GM23338 (cell line): ENCODE data around the gene COL6A1. TPM values are rescaled to one million over a fixed set of nuclear protein-coding genes. Genes with fewer than 3 reads are reported as not detected.
"Not testable (repeated sequence)": the region's sequence is repeated elsewhere in the genome, so short reads cannot be mapped to it uniquely, and the experiment has no call there.

Experiments
- ATAC-seq: fragments of 200-7000 bp; cut with Tn5 transposase; 3 replicates; pipeline ENCODE4 v1.9.1; 2020
- DNase-seq: peaks from one replicate; pipeline ENCODE4 v3.0.0-alpha.2; 2015; ENCODE audit warnings: low spot score
- H2AFZ ChIP-seq: fragments of 200-600 bp; sonication (generic); 2 replicates; pipeline ENCODE4 v1.8.0; 2016; ENCODE audit warnings: antibody characterized with exemption, mild to moderate bottlenecking, moderate library complexity
- H3F3A ChIP-seq: fragments of 200-600 bp; sonication (generic); replicated peaks from 2 replicates; pipeline ENCODE4 v1.8.0; 2017; ENCODE audit warnings: antibody characterized with exemption, mixed run types, low read depth
- H3K27ac ChIP-seq: fragments of 200-600 bp; sonication (generic); 2 replicates; pipeline ENCODE4 v1.6.1; 2016; ENCODE audit warnings: low read depth
- H3K27me3 ChIP-seq: fragments of 200-600 bp; sonication (generic); 2 replicates; pipeline ENCODE4 v1.8.0; 2016; ENCODE audit warnings: mild to moderate bottlenecking, mixed run types, moderate library complexity; ENCODE audit not compliant: insufficient read depth
- H3K36me3 ChIP-seq: fragments of 200-600 bp; sonication (generic); 2 replicates; pipeline ENCODE4 v1.8.0; 2016; ENCODE audit warnings: mild to moderate bottlenecking; ENCODE audit not compliant: insufficient read depth
- H3K4me1 ChIP-seq: fragments of 200-600 bp; sonication (generic); 2 replicates; pipeline ENCODE4 v1.8.0; 2016; ENCODE audit warnings: mild to moderate bottlenecking, moderate library complexity; ENCODE audit not compliant: insufficient read depth
- H3K4me2 ChIP-seq: fragments of 200-600 bp; sonication (generic); 2 replicates; pipeline ENCODE4 v1.7.1; 2017; ENCODE audit warnings: mixed run types
- H3K4me3 ChIP-seq: fragments of 200-600 bp; sonication (generic); 2 replicates; pipeline ENCODE4 v1.6.1; 2016; ENCODE audit warnings: mixed run types
- H3K79me2 ChIP-seq: fragments of 200-600 bp; sonication (generic); replicated peaks from 2 replicates; pipeline ENCODE4 v1.8.0; 2017; ENCODE audit warnings: mild to moderate bottlenecking; ENCODE audit not compliant: insufficient read depth
- H3K9me2 ChIP-seq: fragments of 200-600 bp; sonication (generic); 2 replicates; pipeline ENCODE4 v1.8.0; 2017; ENCODE audit not compliant: insufficient read depth
- H4K20me1 ChIP-seq: fragments of 200-600 bp; sonication (generic); replicated peaks from 2 replicates; pipeline ENCODE4 v1.8.0; 2017; ENCODE audit warnings: mild to moderate bottlenecking; ENCODE audit not compliant: insufficient read depth
- H3K27ac Mint-ChIP-seq: 2 replicates; pipeline ENCODE4 v1.8.0; 2020; ENCODE audit warnings: inconsistent platforms, mild to moderate bottlenecking, moderate library complexity, mixed read lengths
- H3K27me3 Mint-ChIP-seq: 3 replicates; pipeline ENCODE4 v1.8.0; 2022; ENCODE audit warnings: low read depth, mild to moderate bottlenecking, moderate library complexity, mixed read lengths, inconsistent platforms; ENCODE audit not compliant: insufficient read depth, poor library complexity
- H3K36me3 Mint-ChIP-seq: 3 replicates; pipeline ENCODE4 v1.8.0; 2021; ENCODE audit warnings: low read depth, mild to moderate bottlenecking, inconsistent platforms, moderate library complexity, mixed read lengths
- H3K4me1 Mint-ChIP-seq: 3 replicates; pipeline ENCODE4 v1.8.0; 2020; ENCODE audit warnings: mild to moderate bottlenecking, inconsistent platforms, mixed read lengths
- H3K4me3 Mint-ChIP-seq: 3 replicates; pipeline ENCODE4 v1.8.0; 2021; ENCODE audit warnings: moderate library complexity, mild to moderate bottlenecking, inconsistent platforms, mixed read lengths
- H3K9me3 Mint-ChIP-seq: 3 replicates; pipeline ENCODE4 v1.8.0; 2020; ENCODE audit warnings: moderate library complexity, mild to moderate bottlenecking, inconsistent platforms, mixed read lengths
- CREB1 ChIP-seq: fragments of 250-450 bp; sonication (Bioruptor Pico); IDR thresholded peaks from 2 replicates; pipeline ENCODE4 v1.5.0; 2020; ENCODE audit warnings: low read depth, mild to moderate bottlenecking, moderate library complexity
- CTCF ChIP-seq, 2 experiments: fragments of 200-600 bp in 1 of 2; sonication (generic) in 1 of 2; conservative IDR thresholded peaks; 2 replicates each; pipeline versions ENCODE4 v1.5.1 to v1.6.1; 2016 to 2017; ENCODE audit warnings: antibody characterized with exemption in 2 of 2, low read depth in 2 of 2, mild to moderate bottlenecking in 2 of 2, moderate library complexity in 1 of 2
- ETS1 ChIP-seq: IDR thresholded peaks from 2 replicates; pipeline ENCODE4 v1.6.1; 2016; ENCODE audit warnings: antibody characterized with exemption
- EZH2phosphoT487 ChIP-seq: fragments of 200-600 bp; sonication (generic); IDR thresholded peaks from one replicate; pipeline ENCODE4 v1.8.1; 2018; ENCODE audit warnings: antibody characterized with exemption; ENCODE audit not compliant: unreplicated experiment
- JUNB ChIP-seq: IDR thresholded peaks from one replicate; pipeline ENCODE4 v1.6.1; 2016; ENCODE audit warnings: antibody characterized with exemption; ENCODE audit not compliant: unreplicated experiment
- NANOG ChIP-seq: IDR thresholded peaks from 2 replicates; pipeline ENCODE4 v1.6.1; 2016; ENCODE audit warnings: antibody characterized with exemption, borderline replicate concordance
- POLR2AphosphoS5 ChIP-seq: IDR thresholded peaks from 2 replicates; pipeline ENCODE4 v1.6.1; 2016; ENCODE audit warnings: antibody characterized with exemption, low read depth
- REST ChIP-seq: IDR thresholded peaks from one replicate; pipeline ENCODE4 v1.6.1; 2018; ENCODE audit warnings: antibody characterized with exemption; ENCODE audit not compliant: unreplicated experiment
- ZNF114 ChIP-seq: fragments of 250-450 bp; sonication (Bioruptor Pico); IDR thresholded peaks from 2 replicates; pipeline ENCODE4 v1.5.0; 2020; ENCODE audit warnings: mild to moderate bottlenecking, moderate library complexity
- ZNF331 ChIP-seq: fragments of 250-450 bp; sonication (Bioruptor Pico); IDR thresholded peaks from 2 replicates; pipeline ENCODE4 v1.5.0; 2020; ENCODE audit warnings: low read depth, mild to moderate bottlenecking, moderate library complexity
- polyA plus RNA-seq: library from polyadenylated mRNA; unstranded; fragments of >200 nt; fragmentation: Nextera tagmentation; extraction: Ambion mirVana; gene quantifications from 2 replicates; pipeline ENCODE4 v1.2.1, GENCODE V29; 2016
- total RNA-seq: library from RNA; depleted of rRNA; stranded (reverse); fragments of >200 nt; shearing (Covaris generic); gene quantifications from 2 replicates; pipeline ENCODE4 v1.2.3, GENCODE V29; 2014

Gene COL6A1
- total and polyA plus RNA-seq, 2 experiments from 2014 or later = 76.0 to 180 TPM

- no peak for TF ChIP-seq ETS1
- no peak for TF ChIP-seq CREB1 (CRISPR knock-in tag)
- no peak for TF ChIP-seq EZH2phosphoT487
- no peak for TF ChIP-seq JUNB
- no peak for TF ChIP-seq REST
- TF ChIP-seq ZNF114 (CRISPR knock-in tag) = no peak
Measured at GRCh38 chr21:46046471-46046870, 64.9 kb downstream of the COL6A1 start (continued).

GRCh38 chr21:46046906-46047305, 65.3 kb downstream of the COL6A1 start:
- H3K27ac Mint-ChIP-seq, ATAC-seq, H3K27me3 Mint-ChIP-seq, H3K4me2 ChIP-seq, H3K36me3 ChIP-seq, H3K4me3 Mint-ChIP-seq, H3K36me3 Mint-ChIP-seq, H3F3A ChIP-seq, H3K9me2 ChIP-seq, H3K9me3 Mint-ChIP-seq, H3K4me3 ChIP-seq, DNase-seq, H4K20me1 ChIP-seq, H2AFZ ChIP-seq, H3K27ac ChIP-seq, H3K27me3 ChIP-seq, H3K79me2 ChIP-seq: not testable (repeated sequence)
- H3K4me1 Mint-ChIP-seq = peaks cover 11% of the 10 kb centered on the region
- H3K4me1 ChIP-seq = peaks cover 15% of the 10 kb centered on the region

- no peaks in the 10 kb centered on the region for H3K36me3 ChIP-seq
- Mint-ChIP-seq H3K4me3 (no peak overlapping the region; the same call in 2 of the 3 replicates), H3K9me3 (no peaks in the 10 kb centered on the region; the same call in 2 of the 3 replicates), H3K27ac (peak overlapping the region; percentile 38), H3K4me1 (peaks cover 3% of the 10 kb centered on the region), H3K36me3 (peaks cover under 1% of the 10 kb centered on the region; the same call in 1 of the 3 replicates), H3K27me3 (no peaks in the 10 kb centered on the region)
- no peaks in the 10 kb centered on the region for H3K9me2 ChIP-seq
- peaks cover 11% of the 10 kb centered on the region; the same call in 1 of the 2 replicates for H3K4me1 ChIP-seq
- H3K4me3 ChIP-seq = no peak overlapping the region
- peak overlapping the region; percentile 66; the same call in 1 of the 2 replicates for H3K27ac ChIP-seq
- H3K79me2 ChIP-seq = no peaks in the 10 kb centered on the region
- ATAC-seq (peak; percentile 53), DNase-seq (peak; percentile 46)
- peak overlapping the region; percentile 76 for H2AFZ ChIP-seq
- no peaks in the 10 kb centered on the region for H4K20me1 ChIP-seq
- peak overlapping the region; percentile 63; the same call in 1 of the 2 replicates for H3K4me2 ChIP-seq
- 0 out of 2 replicates have a peak, but pooled peaks cover 3% of the 10 kb centered on the region for H3F3A ChIP-seq
- H3K27me3 ChIP-seq = no peaks in the 10 kb centered on the region
- no peak for TF ChIP-seq CREB1 (CRISPR knock-in tag)
- no peak for TF ChIP-seq JUNB
- no peak for TF ChIP-seq ZNF331 (CRISPR knock-in tag)
- no peak for TF ChIP-seq CTCF (conservative IDR thresholded peaks at IDR 0.05; ENCODE audit: low read depth in 2 of 2)
- no peak for TF ChIP-seq POLR2AphosphoS5
- TF ChIP-seq REST = no peak
- TF ChIP-seq NANOG = peak; percentile 37; the same call in 1 of the 2 replicates
- no peak for TF ChIP-seq ZNF114 (CRISPR knock-in tag)
Measured at GRCh38 chr21:46048926-46049889, 67.6 kb downstream of the COL6A1 start.
